PC-3 (cell line): ENCODE measurements around the gene ST3GAL2. TPM values are rescaled to one million over a fixed set of nuclear protein-coding genes. Genes with fewer than 3 reads are reported as not detected.

Experiments
- ATAC-seq: fragments of 200-7000 bp; cut with Tn5 transposase; 2 replicates; pipeline ENCODE4 v1.9.1; 2020; ENCODE audit warnings: mild to moderate bottlenecking, moderate library complexity
- BruUV-seq: library from RNA; stranded (reverse); fragments of 400-500 nt; replicated peaks from 2 replicates; lab custom pipeline; 2021; lab: Mats Ljungman, UMichigan
- CTCF ChIA-PET: fragments of 300-600 bp; sonication (Branson Sonifier 250); formaldehyde crosslinking; loops from one replicate; lab custom pipeline; 2022; ENCODE audit warnings: antibody characterized with exemption; lab: Charles Lee
- POLR2A ChIA-PET: fragments of 300-600 bp; sonication (Branson Sonifier 250); formaldehyde crosslinking; loops from one replicate; lab custom pipeline; 2022; ENCODE audit warnings: antibody characterized with exemption; ENCODE audit not compliant: unreplicated experiment; lab: Charles Lee
- DNase-seq: peaks from one replicate; pipeline ENCODE4 v3.0.0-alpha.2; 2015
- H2AFZ ChIP-seq: fragments of 300-600 bp; sonication (generic); 2 replicates; pipeline ENCODE4 v1.6.0; 2016; ENCODE audit warnings: antibody characterized with exemption, low read length
- H3F3A ChIP-seq: fragments of 300-600 bp; sonication (generic); one replicate; pipeline ENCODE4 v1.6.0; 2017; ENCODE audit warnings: antibody characterized with exemption, low read length, control low read depth, mild to moderate bottlenecking; ENCODE audit not compliant: unreplicated experiment
- H3K27ac ChIP-seq: fragments of 300-600 bp; sonication (generic); 2 replicates; pipeline ENCODE4 v1.5.1; 2016; ENCODE audit warnings: mild to moderate bottlenecking, low read length
- H3K27me3 ChIP-seq: fragments of 300-600 bp; sonication (generic); 2 replicates; pipeline ENCODE4 v1.6.1; 2016; ENCODE audit warnings: low read length, mixed read lengths
- H3K36me3 ChIP-seq: fragments of 300-600 bp; sonication (generic); 2 replicates; pipeline ENCODE4 v1.6.1; 2016; ENCODE audit warnings: low read depth, mixed run types, low read length, mixed read lengths
- H3K4me1 ChIP-seq: fragments of 300-600 bp; sonication (generic); 2 replicates; pipeline ENCODE4 v1.5.1; 2016; ENCODE audit warnings: low read length; ENCODE audit not compliant: insufficient read depth
- H3K4me2 ChIP-seq: fragments of 300-600 bp; sonication (generic); 2 replicates; pipeline ENCODE4 v1.6.0; 2016; ENCODE audit warnings: low read length
- H3K4me3 ChIP-seq: fragments of 300-600 bp; sonication (generic); 2 replicates; pipeline ENCODE4 v1.5.1; 2016; ENCODE audit warnings: mild to moderate bottlenecking, low read length, mixed read lengths
- H3K79me2 ChIP-seq: fragments of 300-600 bp; sonication (generic); 2 replicates; pipeline ENCODE4 v1.6.1; 2017; ENCODE audit warnings: low read length, mixed read lengths
- H3K9ac ChIP-seq: fragments of 300-600 bp; sonication (generic); 2 replicates; pipeline ENCODE4 v1.6.0; 2016; ENCODE audit warnings: mild to moderate bottlenecking, low read length
- H3K9me2 ChIP-seq: fragments of 300-600 bp; sonication (generic); replicated peaks from 2 replicates; pipeline ENCODE4 v1.6.1; 2016; ENCODE audit warnings: mixed run types, low read length, mixed read lengths
- H3K9me3 ChIP-seq: fragments of 300-600 bp; sonication (generic); 2 replicates; pipeline ENCODE4 v1.6.1; 2016; ENCODE audit warnings: low read length, mixed read lengths
- H4K20me1 ChIP-seq: fragments of 300-600 bp; sonication (generic); 2 replicates; pipeline ENCODE4 v1.6.1; 2016; ENCODE audit warnings: low read length, mixed read lengths
- EZH2 ChIP-seq: fragments of 300-600 bp; sonication (generic); IDR thresholded peaks from one replicate; pipeline ENCODE4 v1.6.1; 2017; ENCODE audit warnings: antibody characterized with exemption, mild to moderate bottlenecking, low read length; ENCODE audit not compliant: unreplicated experiment
- EZH2phosphoT487 ChIP-seq: fragments of 300-600 bp; sonication (generic); IDR thresholded peaks from 2 replicates; pipeline ENCODE4 v1.6.1; 2018; ENCODE audit warnings: mild to moderate bottlenecking, antibody characterized with exemption, low read length, borderline replicate concordance
- intact Hi-C: fragments of 100-400 bp; cut with micrococcal nuclease; formaldehyde crosslinking; loops from 2 replicates; pipeline ENCODE4 v1.9.0; 2023
- total RNA-seq: library from RNA; depleted of rRNA; stranded (reverse); fragments of >200 nt; gene quantifications from 2 replicates; pipeline ENCODE4 v1.2.3, GENCODE V29; 2014
- TF ChIP-seq, protein P1 (sequence below): fragments of 300-600 bp; sonication (generic); conservative IDR thresholded peaks from 2 replicates; pipeline ENCODE4 v1.5.1; 2017; ENCODE audit warnings: antibody characterized with exemption, low read depth, mild to moderate bottlenecking, low read length

The ST3GAL2 gene
- total RNA-seq, 1 experiment from 2014 or later = 9.8 TPM

DNA sequence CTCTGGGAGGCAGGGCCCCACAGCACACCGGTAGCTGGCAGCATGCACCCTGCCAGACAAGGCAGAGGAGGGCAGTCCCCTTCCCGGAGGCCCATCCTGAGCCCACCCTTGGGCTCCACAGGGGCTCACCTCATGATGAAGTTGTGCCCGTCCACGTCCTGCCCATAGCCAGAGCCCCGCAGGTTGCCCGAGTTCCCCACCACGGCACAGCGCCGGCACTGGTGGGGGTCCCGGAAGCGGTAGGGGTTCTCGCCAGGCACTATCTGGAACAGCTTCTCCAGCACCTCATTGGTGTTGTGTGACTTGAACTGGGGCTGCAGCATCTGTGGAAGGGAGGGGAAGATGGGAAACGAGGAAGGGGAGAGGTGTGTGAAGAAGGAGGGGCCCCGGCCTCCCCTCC lies 44.0 kb downstream of the ST3GAL2 start:
- H2AFZ ChIP-seq = no peak overlapping the region
- no peak for DNase-seq
- no peaks in the 10 kb centered on the region for H3F3A ChIP-seq
- H3K4me1 ChIP-seq = peaks cover 8% of the 10 kb centered on the region
- no peaks in the 10 kb centered on the region for H3K79me2 ChIP-seq
- H3K9me3 ChIP-seq = no peaks in the 10 kb centered on the region
- TF ChIP-seq, protein P1, sequence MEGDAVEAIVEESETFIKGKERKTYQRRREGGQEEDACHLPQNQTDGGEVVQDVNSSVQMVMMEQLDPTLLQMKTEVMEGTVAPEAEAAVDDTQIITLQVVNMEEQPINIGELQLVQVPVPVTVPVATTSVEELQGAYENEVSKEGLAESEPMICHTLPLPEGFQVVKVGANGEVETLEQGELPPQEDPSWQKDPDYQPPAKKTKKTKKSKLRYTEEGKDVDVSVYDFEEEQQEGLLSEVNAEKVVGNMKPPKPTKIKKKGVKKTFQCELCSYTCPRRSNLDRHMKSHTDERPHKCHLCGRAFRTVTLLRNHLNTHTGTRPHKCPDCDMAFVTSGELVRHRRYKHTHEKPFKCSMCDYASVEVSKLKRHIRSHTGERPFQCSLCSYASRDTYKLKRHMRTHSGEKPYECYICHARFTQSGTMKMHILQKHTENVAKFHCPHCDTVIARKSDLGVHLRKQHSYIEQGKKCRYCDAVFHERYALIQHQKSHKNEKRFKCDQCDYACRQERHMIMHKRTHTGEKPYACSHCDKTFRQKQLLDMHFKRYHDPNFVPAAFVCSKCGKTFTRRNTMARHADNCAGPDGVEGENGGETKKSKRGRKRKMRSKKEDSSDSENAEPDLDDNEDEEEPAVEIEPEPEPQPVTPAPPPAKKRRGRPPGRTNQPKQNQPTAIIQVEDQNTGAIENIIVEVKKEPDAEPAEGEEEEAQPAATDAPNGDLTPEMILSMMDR = no peak
- TF ChIP-seq EZH2 (no peak), EZH2phosphoT487 (no peak)
- POLR2A ChIA-PET = interaction anchor here (0.7 kb wide), 1 partner anchor 159 kb away, joined by 5 read pairs; no protein-coding TSS in a partner anchor
- no peak overlapping the region for H3K9ac ChIP-seq
- no peaks in the 10 kb centered on the region for H4K20me1 ChIP-seq
- intact Hi-C loops = no loop called here
- no peaks in the 10 kb centered on the region for H3K27me3 ChIP-seq
- CTCF ChIA-PET = no interaction called here
- ATAC-seq = no peak
- no peak overlapping the region for H3K4me3 ChIP-seq
- no peaks in the 10 kb centered on the region; the same call in 1 of the 2 replicates for H3K36me3 ChIP-seq
- no peak overlapping the region for H3K27ac ChIP-seq
- no peaks in the 10 kb centered on the region for H3K9me2 ChIP-seq
- BruUV-seq = no TSS peak
- H3K4me2 ChIP-seq = no peak overlapping the region

DNA sequence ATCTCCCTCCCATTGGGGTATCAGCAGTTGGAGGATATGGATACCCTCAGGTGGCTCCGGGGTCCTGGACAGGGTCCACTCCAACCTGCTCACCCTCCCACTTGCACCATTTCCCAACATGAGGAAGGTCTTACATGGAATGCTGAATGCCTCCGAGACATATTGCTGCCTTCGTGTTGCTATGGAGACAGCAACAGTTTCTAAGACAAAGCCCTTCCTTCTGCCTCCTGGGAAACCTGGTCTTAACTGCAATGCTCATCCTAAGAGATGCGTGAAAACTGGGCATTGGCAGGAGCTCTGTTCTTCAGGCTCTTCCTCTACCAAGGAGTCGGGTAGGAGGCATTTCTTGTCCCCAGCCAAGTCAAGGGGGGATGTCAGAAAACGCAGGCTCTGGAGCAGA lies 45.2 kb downstream of the ST3GAL2 start:
- no peaks in the 10 kb centered on the region for H3F3A ChIP-seq
- DNase-seq (no peak), ATAC-seq (no peak)
- BruUV-seq = no TSS peak
- H3K9me3 ChIP-seq = no peaks in the 10 kb centered on the region
- H4K20me1 ChIP-seq = no peaks in the 10 kb centered on the region
- no peaks in the 10 kb centered on the region for H3K79me2 ChIP-seq
- TF ChIP-seq, protein P1 = no peak
- no peak for TF ChIP-seq EZH2
- TF ChIP-seq EZH2phosphoT487 = no peak
- H2AFZ ChIP-seq = no peak overlapping the region
- no peak overlapping the region for H3K4me3 ChIP-seq
- no peaks in the 10 kb centered on the region for H3K9me2 ChIP-seq
- H3K27ac ChIP-seq = no peak overlapping the region
- POLR2A ChIA-PET = no interaction called here
- intact Hi-C loops = no loop called here
- peaks cover 8% of the 10 kb centered on the region for H3K4me1 ChIP-seq
- no peak overlapping the region for H3K4me2 ChIP-seq
- CTCF ChIA-PET = no interaction called here
- H3K9ac ChIP-seq = no peak overlapping the region
- no peaks in the 10 kb centered on the region; the same call in 1 of the 2 replicates for H3K36me3 ChIP-seq
- no peaks in the 10 kb centered on the region for H3K27me3 ChIP-seq

DNA sequence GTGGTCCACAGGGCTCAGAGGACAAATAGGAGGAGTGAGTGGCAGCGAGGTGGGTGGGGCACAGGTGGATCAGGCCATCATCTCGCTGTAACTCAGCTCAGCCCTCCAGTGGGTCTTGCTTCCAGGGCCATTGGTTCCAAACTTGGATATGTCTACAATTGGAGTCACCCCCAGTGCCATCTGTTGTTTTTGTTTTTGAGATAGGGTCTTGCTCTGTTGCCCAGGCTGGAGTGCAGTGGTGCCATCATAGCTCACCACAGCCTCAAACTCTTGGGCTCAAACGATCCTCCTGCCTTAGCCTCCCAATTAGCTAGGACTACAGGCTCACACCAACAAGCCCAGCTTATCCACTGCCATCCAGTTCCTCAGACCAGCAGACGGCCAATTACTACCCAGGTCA lies 46.3 kb downstream of the ST3GAL2 start:
- ChIA-PET POLR2A (no interaction called here), CTCF (no interaction called here)
- Histone ChIP-seq H3F3A (no peaks in the 10 kb centered on the region), H3K4me3 (no peak overlapping the region), H3K36me3 (no peaks in the 10 kb centered on the region; the same call in 1 of the 2 replicates), H3K4me2 (no peak overlapping the region), H3K79me2 (no peaks in the 10 kb centered on the region), H3K9ac (no peak overlapping the region), H3K9me3 (no peaks in the 10 kb centered on the region), H3K4me1 (peaks cover 8% of the 10 kb centered on the region), H2AFZ (no peak overlapping the region), H3K27ac (no peak overlapping the region), H3K9me2 (no peaks in the 10 kb centered on the region), H4K20me1 (no peaks in the 10 kb centered on the region), H3K27me3 (no peaks in the 10 kb centered on the region)
- TF ChIP-seq EZH2phosphoT487 = no peak
- TF ChIP-seq, protein P1 = no peak
- TF ChIP-seq EZH2 = no peak
- intact Hi-C loops = no loop called here
- DNase-seq (no peak), ATAC-seq (no peak)
- no TSS peak for BruUV-seq
